Immature natural killer cell (primary cell): ENCODE data around the gene ADIRF. TPM values are rescaled to one million over a fixed set of nuclear protein-coding genes. Genes with fewer than 3 reads are reported as not detected.
A peak's percentile ranks its signal among the peaks of the same experiment; 100 is the strongest.
"Not testable (repeated sequence)": the region's sequence is repeated elsewhere in the genome, so short reads cannot be mapped to it uniquely, and the experiment has no call there.

Experiments
- DNase-seq, 3 donors: peaks; one replicate each; pipeline ENCODE4 v3.0.0; 2022; ENCODE audit warnings: mixed read lengths in 1 of 3
- H3K27ac Mint-ChIP-seq, 6 donors: one replicate each; pipeline ENCODE4 v1.8.0; 2020; ENCODE audit warnings: mixed read lengths in 6 of 6, mild to moderate bottlenecking in 5 of 6, inconsistent platforms in 4 of 6, moderate library complexity in 3 of 6
- H3K27me3 Mint-ChIP-seq, 3 donors: one replicate each; pipeline ENCODE4 v1.8.0; 2020 to 2021; ENCODE audit warnings: low read depth in 3 of 3, mild to moderate bottlenecking in 3 of 3, mixed read lengths in 3 of 3, moderate library complexity in 3 of 3, inconsistent platforms in 1 of 3
- H3K36me3 Mint-ChIP-seq, 3 donors: one replicate each; pipeline ENCODE4 v1.8.0; 2020; ENCODE audit warnings: mixed read lengths in 3 of 3, inconsistent platforms in 2 of 3, mild to moderate bottlenecking in 2 of 3
- H3K4me1 Mint-ChIP-seq, 2 donors: one replicate each; pipeline ENCODE4 v1.8.0; 2020; ENCODE audit warnings: inconsistent platforms in 2 of 2, mild to moderate bottlenecking in 2 of 2, mixed read lengths in 2 of 2, moderate library complexity in 1 of 2
- H3K4me3 Mint-ChIP-seq, 5 donors: one replicate each; pipeline ENCODE4 v1.8.0; 2020; ENCODE audit warnings: mild to moderate bottlenecking in 5 of 5, mixed read lengths in 5 of 5, inconsistent platforms in 3 of 5, moderate library complexity in 3 of 5
- H3K9me3 Mint-ChIP-seq, 6 donors: one replicate each; pipeline ENCODE4 v1.8.0; 2020; ENCODE audit warnings: mild to moderate bottlenecking in 6 of 6, mixed read lengths in 6 of 6, inconsistent platforms in 4 of 6, moderate library complexity in 3 of 6
- polyA plus RNA-seq, 3 donors: library from polyadenylated mRNA; unstranded; fragments of 300-500 nt; fragmentation: Illumina TruSeq; gene quantifications; one replicate each; pipeline ENCODE4 v1.2.3, GENCODE V29; 2021

Gene ADIRF
- polyA plus RNA-seq, 3 donors from 2014 or later = not detected

DNA sequence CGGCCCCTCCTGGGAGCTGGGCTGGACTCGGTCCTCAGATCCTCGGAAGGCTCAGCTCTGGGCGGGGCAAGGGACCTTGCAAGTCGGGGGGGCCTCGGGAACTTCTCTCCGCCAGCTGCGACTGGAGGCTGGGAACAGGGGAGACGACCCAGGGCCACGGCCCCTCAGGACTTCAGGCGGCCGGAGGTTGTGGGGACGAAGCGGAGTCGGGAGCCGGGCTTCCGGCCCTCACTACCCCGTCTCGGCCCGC, 2.6 kb downstream of the ADIRF start:
- DNase-seq = no peak
- Mint-ChIP-seq H3K9me3 (no peaks in the 10 kb centered on the region), H3K4me1 (peaks cover 26 to 27% of the 10 kb centered on the region in 2 donors), H3K36me3 (no peaks in the 10 kb centered on the region), H3K27ac (peak overlapping the region in 3 of 6 donors; percentile 28 to 69 (median 30)), H3K27me3 (peaks cover 4 to 10% (median 6%) of the 10 kb centered on the region in 3 donors), H3K4me3 (peak overlapping the region; percentile 69 to 82 (median 75))

DNA sequence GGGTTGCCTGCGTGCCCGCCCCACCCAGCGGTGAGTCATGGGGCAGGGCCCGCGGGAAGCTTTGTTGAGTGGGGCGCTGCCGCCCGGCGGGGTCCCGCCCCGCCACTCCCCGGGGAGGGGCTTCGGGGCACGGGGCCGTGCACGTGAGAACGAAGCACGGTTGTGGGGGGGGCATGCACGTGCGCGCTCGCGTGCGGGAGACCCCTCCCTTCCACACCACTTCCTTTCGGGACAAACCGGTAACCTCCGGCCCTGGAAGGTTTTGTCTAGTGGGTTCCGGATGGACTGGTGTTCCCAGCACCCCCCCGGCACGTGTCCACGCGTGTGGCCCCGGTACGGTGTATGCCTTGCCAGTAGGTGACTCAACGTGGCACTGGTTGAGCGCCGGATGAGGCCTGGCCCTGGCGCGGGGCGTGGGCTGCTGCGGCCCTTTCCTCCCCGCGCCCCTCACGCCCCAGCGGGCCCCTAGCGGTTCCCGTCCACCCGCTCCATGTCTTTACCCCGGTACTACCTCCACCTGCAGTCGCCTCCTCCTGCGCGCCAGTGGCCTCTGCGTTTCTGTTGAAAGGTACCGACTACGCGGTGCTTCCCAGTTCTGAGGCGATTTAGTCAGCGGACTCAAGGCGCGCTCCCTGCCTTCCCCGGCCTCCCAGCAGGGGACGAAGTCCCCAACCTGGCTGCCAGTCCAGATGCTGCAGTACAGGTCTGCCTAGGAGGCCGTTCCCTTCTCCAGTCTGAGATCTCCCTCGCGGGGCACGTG, 3.1 kb downstream of the ADIRF start:
- Mint-ChIP-seq H3K4me3 (peak overlapping the region; percentile 83 to 89 (median 88)), H3K27ac (peak overlapping the region; percentile 1 to 86 (median 66)), H3K9me3 (no peaks in the 10 kb centered on the region), H3K27me3 (peaks cover 4 to 10% (median 6%) of the 10 kb centered on the region in 3 donors), H3K36me3 (no peaks in the 10 kb centered on the region), H3K4me1 (peaks cover 21 to 22% of the 10 kb centered on the region in 2 donors)
- peak; percentile 72 to 85 (median 80) for DNase-seq

DNA sequence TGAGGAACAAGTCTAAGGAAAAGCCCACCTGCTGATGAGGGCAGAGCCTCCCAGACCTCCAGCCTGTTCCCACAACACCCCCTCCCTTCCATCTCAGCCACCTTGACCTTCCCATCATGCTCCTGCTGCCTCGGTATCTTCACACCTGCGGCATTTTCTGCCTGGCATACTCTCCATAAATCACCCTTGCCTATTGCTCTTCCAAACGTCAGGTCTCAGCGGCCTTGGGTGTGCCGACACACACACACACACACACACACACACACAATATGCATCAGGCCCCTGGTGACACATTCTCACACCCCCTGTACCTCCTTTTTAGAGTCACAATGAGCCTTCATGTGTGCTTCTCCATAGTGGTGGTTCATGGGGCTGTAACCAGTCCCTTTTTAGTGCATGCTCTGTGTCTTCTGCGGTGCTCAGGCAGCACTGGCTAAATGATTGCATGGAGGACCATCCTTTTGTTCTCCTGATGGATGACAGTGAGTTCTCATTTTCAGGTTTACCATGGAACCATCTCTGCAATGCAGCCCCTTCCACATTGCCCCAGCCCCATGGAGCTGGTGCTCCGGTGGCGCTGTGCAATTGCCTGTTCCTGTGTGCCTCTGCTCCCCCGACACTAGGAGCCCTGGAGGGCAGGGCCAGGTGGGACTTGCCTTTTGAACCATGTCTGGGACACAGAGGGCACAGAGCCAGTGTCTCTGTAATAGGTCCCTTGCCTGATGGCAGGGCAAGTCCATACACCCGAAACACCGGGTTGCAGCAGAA, 4.5 kb downstream of the ADIRF start:
- Mint-ChIP-seq H3K36me3 (no peaks in the 10 kb centered on the region), H3K27ac (peak overlapping the region in 5 of 6 donors; percentile 12 to 70 (median 46)), H3K4me3 (peak overlapping the region; percentile 53 to 83 (median 69)), H3K4me1 (peaks cover 17 to 18% of the 10 kb centered on the region in 2 donors), H3K27me3 (peaks cover 1 to 10% (median 6%) of the 10 kb centered on the region in 3 donors), H3K9me3 (no peaks in the 10 kb centered on the region)
- DNase-seq = no peak

DNA sequence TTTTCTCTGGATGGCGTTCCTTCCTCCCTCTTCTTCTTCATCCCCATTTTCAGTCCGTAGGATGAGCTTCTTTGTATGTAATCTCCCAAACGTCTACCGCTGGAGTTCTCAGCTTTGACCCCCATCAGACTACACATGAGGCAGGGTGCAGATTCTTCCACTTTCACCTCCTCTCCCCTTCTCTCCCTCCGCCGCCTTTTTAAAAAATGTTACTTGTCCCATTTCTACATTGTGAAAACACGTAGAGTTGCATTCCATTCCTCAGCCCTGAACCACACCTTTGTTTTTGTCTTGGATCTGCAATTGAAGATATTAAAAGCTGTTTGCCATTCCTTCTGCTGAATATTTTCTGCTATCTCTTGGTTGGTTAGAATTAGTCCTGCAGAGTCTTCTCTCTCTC, 6.2 kb downstream of the ADIRF start:
- H3K4me3 Mint-ChIP-seq = no peak overlapping the region
- H3K9me3 Mint-ChIP-seq = no peaks in the 10 kb centered on the region
- no peak for DNase-seq
- H3K27ac Mint-ChIP-seq = peak overlapping the region in 1 of 6 donors; percentile 54
- peaks cover 15 to 18% of the 10 kb centered on the region in 2 donors for H3K4me1 Mint-ChIP-seq
- H3K27me3 Mint-ChIP-seq = peaks cover 1 to 10% (median 6%) of the 10 kb centered on the region in 3 donors
- H3K36me3 Mint-ChIP-seq = no peaks in the 10 kb centered on the region

DNA sequence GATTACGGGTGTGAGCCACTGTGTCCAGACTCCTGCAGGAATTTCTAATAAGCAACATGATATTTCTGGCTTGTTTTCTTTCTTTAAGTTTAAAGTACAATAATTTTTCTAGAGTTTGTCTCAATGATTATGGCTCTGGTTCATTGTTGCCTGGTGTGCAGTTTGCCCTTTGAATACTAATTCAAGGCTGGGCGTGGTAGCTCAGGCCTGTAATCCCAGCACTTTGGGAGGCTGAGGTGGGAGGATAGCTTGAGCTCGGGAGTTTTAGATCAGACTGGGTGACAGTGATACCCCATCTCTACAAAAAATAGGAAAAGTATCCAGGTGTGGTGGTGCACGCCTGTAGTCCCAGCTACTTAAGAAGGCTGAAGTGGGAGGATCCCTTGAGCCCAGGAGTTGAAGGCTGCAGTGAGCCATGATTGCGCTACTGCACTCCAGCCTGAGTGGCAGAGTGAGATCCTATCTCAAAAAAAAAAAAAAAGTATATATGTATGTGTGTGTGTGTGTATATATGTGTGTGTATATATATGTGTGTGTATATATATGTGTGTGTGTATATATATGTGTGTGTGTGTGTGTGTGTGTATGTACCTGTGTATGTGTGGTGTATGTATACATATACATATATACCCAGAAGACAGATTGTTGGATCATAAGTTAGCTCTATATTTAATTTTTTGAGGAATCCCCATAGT, 8.2 kb downstream of the ADIRF start:
- Mint-ChIP-seq H3K4me1 (peaks cover 10 to 12% of the 10 kb centered on the region in 2 donors), H3K9me3 (no peaks in the 10 kb centered on the region), H3K27ac (no peak overlapping the region)

DNA sequence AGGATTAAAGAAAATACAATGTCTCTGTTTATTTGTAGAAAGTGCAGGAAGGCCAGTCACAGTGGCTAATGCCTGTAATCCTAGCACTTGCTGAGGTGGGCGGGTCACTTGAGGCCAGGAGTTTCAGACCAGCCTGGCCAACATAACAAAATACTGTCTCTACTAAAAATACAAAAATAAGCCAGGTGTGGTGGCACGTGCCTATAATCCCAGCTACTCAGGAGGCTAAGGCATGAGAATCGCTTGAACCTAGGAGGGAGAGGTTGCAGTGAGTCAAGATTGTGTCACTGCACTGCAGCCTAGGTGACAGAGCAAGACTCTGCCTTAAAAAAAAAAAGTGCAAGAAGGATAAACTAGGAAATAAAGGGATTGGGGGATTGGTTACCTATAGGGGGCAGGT, 10.2 kb downstream of the ADIRF start:
- not testable (repeated sequence) for H3K36me3 Mint-ChIP-seq, H3K4me1 Mint-ChIP-seq, H3K27me3 Mint-ChIP-seq, H3K4me3 Mint-ChIP-seq, H3K27ac Mint-ChIP-seq, H3K9me3 Mint-ChIP-seq, DNase-seq

More for the DNA sequence above, 8.2 kb downstream of the ADIRF start:
- Mint-ChIP-seq H3K36me3 (no peaks in the 10 kb centered on the region), H3K4me3 (no peak overlapping the region), H3K27me3 (peaks cover 1 to 7% (median 3%) of the 10 kb centered on the region in 3 donors)
- no peak for DNase-seq

DNA sequence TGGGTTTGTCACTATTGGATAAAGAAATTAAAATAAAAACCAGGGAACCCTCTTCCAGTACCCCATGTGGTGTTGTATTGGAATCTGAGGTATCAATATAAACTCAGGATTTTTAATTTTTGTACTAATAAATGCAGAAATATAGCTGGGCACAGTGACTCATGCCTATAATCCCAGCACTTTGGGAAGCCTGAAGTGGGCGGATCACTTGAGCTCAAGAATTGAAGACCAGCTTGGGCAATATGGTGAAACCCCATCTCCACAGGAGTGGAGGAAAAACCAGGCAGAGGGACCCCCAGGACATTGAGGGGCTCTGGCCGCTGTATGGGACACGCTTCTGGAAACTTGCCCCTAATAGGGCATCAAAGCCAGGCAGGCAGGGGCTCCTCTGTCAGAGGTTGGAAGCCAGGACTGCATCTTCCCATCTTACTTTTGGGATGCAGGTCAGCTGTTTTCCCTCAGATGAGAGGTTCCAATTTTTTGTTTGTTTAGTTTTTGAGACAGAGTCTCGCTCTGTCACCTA, 11.1 kb downstream of the ADIRF start:
- Mint-ChIP-seq H3K27me3 (peaks cover 0 to 2% (median 1%) of the 10 kb centered on the region in 3 donors), H3K36me3 (no peaks in the 10 kb centered on the region), H3K9me3 (no peaks in the 10 kb centered on the region), H3K27ac (no peak overlapping the region), H3K4me1 (no peaks in the 10 kb centered on the region), H3K4me3 (no peak overlapping the region)
- no peak for DNase-seq

DNA sequence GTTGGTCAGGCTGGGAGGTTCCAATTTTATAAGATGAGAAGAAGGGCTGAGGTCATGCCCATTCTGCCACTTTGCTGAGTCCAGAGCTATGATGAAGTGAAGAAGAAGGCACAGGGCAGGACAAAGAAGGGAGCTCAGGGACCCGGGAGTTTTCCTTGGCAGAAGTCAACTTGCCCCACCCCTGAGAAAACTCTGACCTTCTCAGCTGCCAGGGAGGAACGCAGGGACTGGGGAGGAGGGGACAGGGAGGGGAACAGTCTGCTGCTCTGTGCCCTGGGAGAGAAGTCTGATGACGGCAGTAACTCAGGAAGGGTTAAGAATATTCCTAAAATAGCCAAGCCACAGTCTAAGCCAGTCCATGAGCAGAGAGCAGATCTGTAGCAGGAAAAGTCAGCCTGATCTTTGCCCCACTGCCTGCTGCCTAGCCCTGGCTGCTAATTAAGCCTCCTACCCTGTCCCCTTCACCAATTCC, 11.7 kb downstream of the ADIRF start:
- Mint-ChIP-seq H3K9me3 (no peaks in the 10 kb centered on the region), H3K4me3 (no peak overlapping the region), H3K27me3 (peaks cover 0 to 2% (median 1%) of the 10 kb centered on the region in 3 donors), H3K4me1 (no peaks in the 10 kb centered on the region), H3K36me3 (no peaks in the 10 kb centered on the region), H3K27ac (no peak overlapping the region)
- no peak for DNase-seq

DNA sequence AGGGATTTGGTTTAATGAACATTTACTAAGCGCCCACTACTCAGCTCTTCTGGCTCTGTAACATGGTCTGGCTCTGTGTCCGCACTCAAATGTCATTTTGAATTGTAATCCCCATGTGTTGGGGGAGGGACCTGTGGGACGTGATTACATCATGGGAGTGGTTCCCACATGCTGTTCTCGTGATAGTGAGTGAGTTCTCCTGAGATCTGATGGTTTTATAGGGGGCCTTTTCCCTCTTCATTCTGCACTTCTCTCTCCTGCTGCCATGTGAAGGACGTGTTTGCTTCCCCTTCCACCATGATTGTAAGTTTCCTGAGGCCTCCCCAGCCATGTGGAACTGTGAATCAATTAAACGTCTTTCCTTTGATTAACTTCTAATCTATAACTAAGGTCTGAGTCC, 12.7 kb downstream of the ADIRF start:
- H3K9me3 Mint-ChIP-seq, H3K36me3 Mint-ChIP-seq, H3K27ac Mint-ChIP-seq, H3K27me3 Mint-ChIP-seq, H3K4me3 Mint-ChIP-seq, DNase-seq, H3K4me1 Mint-ChIP-seq: not testable (repeated sequence)

DNA sequence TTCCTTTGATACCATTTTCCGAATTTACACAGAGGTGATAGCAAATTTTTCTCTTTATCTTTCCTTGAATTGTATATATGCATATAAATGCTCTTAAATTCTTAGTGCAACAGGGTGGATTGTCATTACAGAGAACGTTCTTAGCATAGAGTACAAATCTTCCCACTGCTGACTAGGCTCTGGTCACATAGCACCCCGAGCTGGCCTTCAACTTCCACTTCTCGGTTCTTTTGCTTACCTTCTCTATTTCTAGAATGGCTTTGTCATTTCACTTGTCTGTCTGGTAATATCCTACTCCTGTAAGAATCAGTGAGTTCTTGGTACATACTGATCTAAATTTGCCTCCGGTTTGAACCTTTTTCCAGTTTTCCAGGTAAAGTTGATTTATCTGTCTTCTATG, 13.4 kb downstream of the ADIRF start:
- no peak for DNase-seq
- Mint-ChIP-seq H3K4me1 (no peaks in the 10 kb centered on the region), H3K36me3 (no peaks in the 10 kb centered on the region), H3K9me3 (no peaks in the 10 kb centered on the region), H3K27ac (no peak overlapping the region), H3K4me3 (no peak overlapping the region), H3K27me3 (peaks cover 0 to 3% (median 2%) of the 10 kb centered on the region in 3 donors)

DNA sequence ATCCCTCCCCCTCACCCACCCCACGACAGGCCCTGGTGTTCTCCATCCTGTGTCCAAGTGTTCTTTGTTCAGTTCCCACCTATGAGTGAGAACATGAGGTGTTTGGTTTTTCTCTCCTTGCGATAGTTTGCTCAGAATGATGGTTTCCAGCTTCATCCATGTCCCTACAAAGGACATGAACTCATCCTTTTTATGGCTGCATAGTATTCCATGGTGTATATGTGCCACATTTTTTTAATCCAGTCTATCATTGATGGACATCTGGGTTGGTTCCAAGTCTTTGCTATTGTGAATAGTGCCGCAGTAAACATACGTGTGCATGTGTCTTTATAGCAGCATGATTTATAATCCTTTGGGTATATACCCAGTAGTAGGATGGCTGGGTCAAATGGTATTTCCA, 16.2 kb downstream of the ADIRF start:
- H3K4me3 Mint-ChIP-seq, DNase-seq, H3K4me1 Mint-ChIP-seq, H3K27me3 Mint-ChIP-seq, H3K27ac Mint-ChIP-seq, H3K36me3 Mint-ChIP-seq, H3K9me3 Mint-ChIP-seq: not testable (repeated sequence)

DNA sequence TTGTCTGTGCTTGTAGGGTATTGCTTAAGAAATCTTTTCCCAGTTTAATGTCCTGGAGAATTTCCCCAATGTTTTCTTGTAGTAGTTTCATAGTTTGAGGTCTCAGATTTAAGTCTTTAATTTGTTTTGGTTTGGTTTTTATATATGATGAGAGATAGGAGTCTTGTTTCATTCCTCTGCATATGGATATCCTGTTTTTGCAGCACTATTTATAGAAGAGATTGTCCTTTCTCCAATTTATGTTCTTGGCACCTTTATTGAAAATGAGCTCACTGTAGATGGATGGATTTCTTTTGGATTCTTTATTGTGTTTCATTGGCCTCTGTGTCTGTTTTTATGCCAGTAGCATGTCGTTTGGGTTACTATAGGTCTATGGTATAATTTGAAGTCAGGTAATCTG, 20.2 kb downstream of the ADIRF start:
- H3K4me3 Mint-ChIP-seq = no peak overlapping the region
- no peaks in the 10 kb centered on the region for H3K4me1 Mint-ChIP-seq
- peaks cover 2 to 10% (median 8%) of the 10 kb centered on the region in 3 donors for H3K27me3 Mint-ChIP-seq
- DNase-seq = no peak
- no peak overlapping the region for H3K27ac Mint-ChIP-seq
- H3K36me3 Mint-ChIP-seq = no peaks in the 10 kb centered on the region
- no peaks in the 10 kb centered on the region for H3K9me3 Mint-ChIP-seq

DNA sequence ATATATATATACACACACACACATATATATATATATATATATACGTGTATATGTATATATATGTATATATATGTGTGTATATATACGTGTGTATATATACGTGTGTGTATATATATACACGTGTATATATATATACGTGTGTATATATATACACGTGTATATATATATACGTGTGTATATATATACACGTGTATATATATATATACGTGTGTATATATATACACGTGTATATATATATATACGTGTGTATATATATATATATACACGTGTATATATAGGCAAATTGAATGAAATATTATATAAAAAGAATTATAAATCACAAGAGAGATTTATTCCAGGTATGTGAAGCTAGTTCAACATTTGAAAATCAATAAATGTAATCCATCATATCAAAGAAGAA, 23.1 kb downstream of the ADIRF start:
- not testable (repeated sequence) for H3K9me3 Mint-ChIP-seq, H3K4me1 Mint-ChIP-seq, H3K4me3 Mint-ChIP-seq, H3K36me3 Mint-ChIP-seq, H3K27ac Mint-ChIP-seq, H3K27me3 Mint-ChIP-seq, DNase-seq

DNA sequence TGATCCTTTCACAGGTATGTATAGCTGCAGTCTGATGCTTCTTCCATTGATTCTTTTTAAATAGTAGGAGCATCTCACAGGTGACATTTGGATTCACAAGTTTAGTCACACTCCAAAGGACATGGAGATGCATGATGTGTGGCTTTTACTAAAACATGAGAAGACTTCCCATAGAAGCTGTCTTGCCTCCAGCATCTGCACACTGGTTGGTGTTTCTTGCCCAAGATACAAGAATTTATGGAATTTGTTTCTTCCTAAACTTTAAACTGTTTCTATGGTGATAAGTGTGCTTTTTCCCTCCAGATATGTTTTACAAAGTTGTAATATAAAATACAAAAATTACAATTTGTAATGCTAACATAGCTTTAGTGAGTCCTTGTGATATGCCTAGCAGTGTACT, 24.2 kb downstream of the ADIRF start:
- H3K4me3 Mint-ChIP-seq = no peak overlapping the region
- H3K27me3 Mint-ChIP-seq = peaks cover 2 to 10% (median 7%) of the 10 kb centered on the region in 3 donors
- no peaks in the 10 kb centered on the region for H3K36me3 Mint-ChIP-seq
- no peaks in the 10 kb centered on the region for H3K9me3 Mint-ChIP-seq
- no peaks in the 10 kb centered on the region for H3K4me1 Mint-ChIP-seq
- no peak for DNase-seq
- no peak overlapping the region for H3K27ac Mint-ChIP-seq
